ENCODE data around the gene STK32A. TPM values are rescaled to one million over a fixed set of nuclear protein-coding genes. Genes with fewer than 3 reads are reported as not detected.

The STK32A gene
- total RNA-seq, 1 donor from 2014 or later, result 10.2 TPM

- no peak overlapping the region for H3K27ac ChIP-seq
- DNase-seq (no peak), ATAC-seq (peak; percentile 55)
- H3K9me3 ChIP-seq, result no peaks in the 10 kb centered on the region
- no peaks in the 10 kb centered on the region for H3K4me1 ChIP-seq
- no peaks in the 10 kb centered on the region for H3K27me3 ChIP-seq
- TF ChIP-seq CTCF (IDR thresholded peaks at IDR 0.05), result no peak
- H3K4me3 ChIP-seq, result no peak overlapping the region
- no peaks in the 10 kb centered on the region for H3K36me3 ChIP-seq
- intact Hi-C loops (cut with DNase I), result no loop called here
Measured at GRCh38 chr5:147276497-147276896, 41.7 kb downstream of the STK32A start.

DNA sequence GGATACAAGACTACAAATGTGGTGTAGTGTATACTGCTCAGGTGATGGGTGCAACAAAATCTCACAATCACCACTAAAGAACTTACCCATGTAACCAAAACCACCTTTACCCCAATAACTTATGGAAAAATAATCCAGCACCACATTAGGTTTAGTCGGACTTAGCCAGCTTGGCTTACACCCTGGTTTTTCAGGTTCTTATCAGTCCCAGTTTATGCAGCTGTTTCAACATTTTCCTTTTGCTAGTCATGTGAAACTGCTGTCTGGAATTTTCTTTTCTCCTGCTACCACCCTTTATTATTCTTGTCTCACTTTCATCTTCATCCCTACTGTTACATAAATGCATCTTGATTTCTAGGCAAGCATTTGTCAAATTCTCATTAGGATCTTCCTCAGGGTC is 51.5 kb downstream of the STK32A start:
- no peak for TF ChIP-seq CTCF (IDR thresholded peaks at IDR 0.05)
- no peak for ATAC-seq
- intact Hi-C loops (cut with DNase I), result no loop called here
- Histone ChIP-seq H3K4me3 (no peak overlapping the region), H3K27me3 (no peaks in the 10 kb centered on the region), H3K9me3 (no peaks in the 10 kb centered on the region), H3K27ac (no peak overlapping the region), H3K36me3 (no peaks in the 10 kb centered on the region), H3K4me1 (no peaks in the 10 kb centered on the region)
- DNase-seq, result no peak

DNA sequence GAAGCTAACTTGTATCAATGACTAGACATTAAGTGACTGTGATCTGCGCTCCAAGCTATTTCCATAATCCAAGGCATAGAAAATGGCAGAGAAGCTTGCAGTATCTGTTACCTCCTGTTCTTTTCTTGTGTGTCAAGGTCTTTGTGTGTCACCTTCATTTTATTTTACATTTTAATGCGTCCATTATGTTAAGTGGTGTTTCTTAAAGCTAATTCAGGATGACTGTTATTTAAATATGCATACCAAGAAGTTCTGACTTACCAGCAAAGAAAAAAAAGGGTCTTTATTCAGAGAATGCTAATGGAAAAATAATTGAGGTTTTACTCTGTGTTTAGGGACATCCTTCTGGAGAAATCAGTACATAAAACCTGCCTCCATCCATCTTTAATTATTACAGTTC is 52.3 kb downstream of the STK32A start:
- Histone ChIP-seq H3K9me3 (no peaks in the 10 kb centered on the region), H3K27ac (no peak overlapping the region), H3K36me3 (no peaks in the 10 kb centered on the region), H3K4me3 (no peak overlapping the region), H3K4me1 (no peaks in the 10 kb centered on the region), H3K27me3 (no peaks in the 10 kb centered on the region)
- no peak for TF ChIP-seq CTCF (IDR thresholded peaks at IDR 0.05)
- DNase-seq, result no peak
- no peak for ATAC-seq
- intact Hi-C loops (cut with DNase I), result no loop called here

DNA sequence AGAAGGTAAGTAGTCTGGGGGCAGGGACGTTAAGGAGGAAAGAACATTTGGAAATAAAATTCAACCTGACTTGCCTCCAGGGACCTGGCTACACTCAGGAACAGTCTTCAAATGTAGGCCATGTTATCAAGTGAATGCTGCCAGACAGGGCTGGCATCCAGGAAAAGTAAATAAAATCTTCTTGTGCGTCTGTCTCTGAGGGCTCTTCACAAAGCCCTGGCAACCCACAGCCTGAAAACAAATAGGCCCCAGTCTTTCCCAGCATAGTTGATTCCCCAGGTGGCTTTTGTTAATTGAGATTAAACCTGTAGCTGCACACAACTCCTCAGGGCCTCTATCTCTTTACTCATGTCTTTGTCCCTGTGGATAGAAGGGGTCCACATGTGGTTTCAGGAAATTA is 55.4 kb downstream of the STK32A start:
- peak overlapping the region; percentile 1 for H3K27ac ChIP-seq
- no peaks in the 10 kb centered on the region for H3K27me3 ChIP-seq
- no peak overlapping the region for H3K4me3 ChIP-seq
- H3K4me1 ChIP-seq, result no peaks in the 10 kb centered on the region
- no peaks in the 10 kb centered on the region for H3K36me3 ChIP-seq
- intact Hi-C loops (cut with DNase I), result no loop called here
- ATAC-seq (peak; percentile 94), DNase-seq (peak; percentile 66)
- no peaks in the 10 kb centered on the region for H3K9me3 ChIP-seq
- TF ChIP-seq CTCF (IDR thresholded peaks at IDR 0.05), result no peak

DNA sequence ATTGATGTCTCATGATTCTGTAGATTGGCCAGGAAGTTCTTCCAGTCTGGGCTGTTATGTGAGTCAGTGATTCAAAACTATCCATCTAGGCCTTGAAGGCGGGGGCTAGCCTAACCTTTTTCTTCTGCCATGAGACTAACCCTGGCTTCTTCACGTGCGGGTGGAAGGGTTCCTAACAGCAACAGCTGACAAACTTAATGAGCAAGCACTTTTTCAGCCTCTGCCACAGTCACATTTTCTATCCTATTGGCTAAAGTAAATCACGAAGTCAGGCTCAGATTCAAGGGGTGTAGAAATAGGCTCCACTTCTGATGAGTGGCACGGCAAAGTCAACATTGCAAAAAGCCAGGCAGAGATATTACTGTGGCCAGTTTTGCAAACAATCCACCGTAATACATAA is 68.4 kb downstream of the STK32A start:
- no peak for DNase-seq
- Histone ChIP-seq H3K4me3 (no peak overlapping the region), H3K4me1 (no peaks in the 10 kb centered on the region), H3K9me3 (no peaks in the 10 kb centered on the region), H3K27ac (peak overlapping the region; percentile 78), H3K36me3 (no peaks in the 10 kb centered on the region), H3K27me3 (no peaks in the 10 kb centered on the region)
- no peak for TF ChIP-seq CTCF (IDR thresholded peaks at IDR 0.05)
- peak; percentile 89 for ATAC-seq
- intact Hi-C loops (cut with DNase I), result no loop called here

- Histone ChIP-seq H3K9me3 (no peaks in the 10 kb centered on the region), H3K4me3 (no peak overlapping the region), H3K36me3 (no peaks in the 10 kb centered on the region), H3K4me1 (no peaks in the 10 kb centered on the region), H3K27ac (peak overlapping the region; percentile 78), H3K27me3 (no peaks in the 10 kb centered on the region)
- TF ChIP-seq CTCF (IDR thresholded peaks at IDR 0.05), result no peak
- no peak for DNase-seq
- intact Hi-C loops (cut with DNase I), result no loop called here
- peak; percentile 89 for ATAC-seq
Measured at GRCh38 chr5:147303976-147304375, 69.2 kb downstream of the STK32A start.
